ENCODE data around the gene CTIF. TPM values are rescaled to one million over a fixed set of nuclear protein-coding genes. Genes with fewer than 3 reads are reported as not detected.
"Not testable (repeated sequence)": the region's sequence is repeated elsewhere in the genome, so short reads cannot be mapped to it uniquely, and the experiment has no call there.

CTIF gene
- total RNA-seq, 1 donor from 2014 or later, result 84.3 TPM

DNA sequence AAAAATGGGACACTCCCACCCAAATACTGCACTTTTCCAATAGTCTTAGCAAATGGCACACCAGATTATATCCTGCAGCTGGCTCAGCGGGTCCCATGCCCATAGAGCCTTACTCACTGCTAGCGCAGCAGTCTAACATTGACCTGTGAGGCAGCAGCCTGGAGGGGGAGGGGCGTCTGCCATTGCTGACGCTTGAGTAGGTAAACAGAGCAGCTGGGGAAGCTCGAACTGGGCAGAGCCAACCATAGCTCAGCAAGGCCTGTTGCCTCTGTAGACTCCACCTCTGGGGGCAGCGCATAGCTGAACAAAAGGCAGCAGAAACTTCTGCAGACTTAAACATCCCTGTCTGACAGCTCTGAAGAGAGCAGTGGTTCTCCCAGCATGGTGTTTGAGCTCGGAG lies 110.4 kb downstream of the CTIF start:
- DNase-seq (ENCODE audit: low spot score), result peak; percentile 38
- intact Hi-C loops (cut with DNase I), result no loop called here

DNA sequence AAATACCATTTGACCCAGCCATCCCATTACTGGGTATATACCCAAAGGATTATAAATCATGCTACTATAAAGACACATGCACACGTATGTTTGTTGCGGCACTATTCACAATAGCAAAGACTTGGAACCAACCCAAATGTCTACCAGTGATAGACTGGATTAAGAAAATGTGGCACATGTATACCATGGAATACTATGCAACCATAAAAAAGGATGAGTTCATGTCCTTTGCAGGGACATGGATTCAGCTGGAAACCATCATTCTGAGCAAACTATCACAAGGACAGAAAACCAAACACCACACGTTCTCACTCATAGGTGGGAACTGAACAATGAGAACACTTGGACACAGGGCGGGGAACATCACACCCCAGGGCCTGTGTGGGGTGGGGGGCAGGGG lies 115.8 kb downstream of the CTIF start:
- intact Hi-C loops (cut with DNase I); DNase-seq (ENCODE audit: low spot score): not testable (repeated sequence)

GRCh38 chr18:48655508-48655907 lies 116.7 kb downstream of the CTIF start:
- DNase-seq (ENCODE audit: low spot score), result peak; percentile 33
- intact Hi-C loops (cut with DNase I), result no loop called here

DNA sequence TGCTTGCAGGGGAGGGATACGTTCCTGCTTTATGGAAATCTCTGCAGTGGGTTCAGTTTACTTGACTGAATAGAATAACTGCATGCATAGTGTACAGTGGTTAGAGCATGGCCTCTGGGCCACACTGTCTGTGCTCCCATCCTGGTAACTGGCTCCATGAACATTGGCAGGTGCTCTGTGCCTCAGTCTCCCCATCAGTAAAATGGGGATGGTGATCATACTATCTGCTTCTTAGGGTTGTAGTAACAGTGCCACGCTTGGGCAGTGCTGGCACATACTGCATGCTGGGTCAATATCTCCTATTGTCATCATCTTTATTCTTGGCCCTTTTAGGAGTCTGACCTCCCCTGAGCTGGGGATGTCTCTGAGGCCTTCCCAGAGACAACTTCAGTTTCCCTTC lies 117.3 kb downstream of the CTIF start:
- intact Hi-C loops (cut with DNase I), result no loop called here
- peak; percentile 19 for DNase-seq (ENCODE audit: low spot score)

DNA sequence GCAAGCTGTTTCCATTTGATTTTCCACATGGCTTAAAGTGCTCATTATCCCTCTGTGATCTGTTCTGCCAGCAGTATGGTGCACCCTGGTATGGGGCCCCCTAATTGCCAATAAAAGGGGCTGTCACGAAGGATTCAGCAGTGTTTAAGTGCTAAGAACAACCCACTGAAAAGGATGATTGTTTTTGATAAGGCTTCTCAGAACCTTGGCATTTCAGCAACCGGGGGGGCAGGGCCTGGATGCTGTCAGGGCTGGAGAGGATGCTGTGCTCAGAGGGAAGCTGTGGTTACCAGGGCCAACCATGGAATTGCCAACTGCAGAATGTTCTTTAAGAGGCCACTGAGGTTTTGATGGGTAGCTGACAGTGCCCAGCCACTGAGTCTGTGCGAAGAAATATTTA lies 117.8 kb downstream of the CTIF start:
- DNase-seq (ENCODE audit: low spot score), result peak; percentile 57
- intact Hi-C loops (cut with DNase I), result no loop called here

DNA sequence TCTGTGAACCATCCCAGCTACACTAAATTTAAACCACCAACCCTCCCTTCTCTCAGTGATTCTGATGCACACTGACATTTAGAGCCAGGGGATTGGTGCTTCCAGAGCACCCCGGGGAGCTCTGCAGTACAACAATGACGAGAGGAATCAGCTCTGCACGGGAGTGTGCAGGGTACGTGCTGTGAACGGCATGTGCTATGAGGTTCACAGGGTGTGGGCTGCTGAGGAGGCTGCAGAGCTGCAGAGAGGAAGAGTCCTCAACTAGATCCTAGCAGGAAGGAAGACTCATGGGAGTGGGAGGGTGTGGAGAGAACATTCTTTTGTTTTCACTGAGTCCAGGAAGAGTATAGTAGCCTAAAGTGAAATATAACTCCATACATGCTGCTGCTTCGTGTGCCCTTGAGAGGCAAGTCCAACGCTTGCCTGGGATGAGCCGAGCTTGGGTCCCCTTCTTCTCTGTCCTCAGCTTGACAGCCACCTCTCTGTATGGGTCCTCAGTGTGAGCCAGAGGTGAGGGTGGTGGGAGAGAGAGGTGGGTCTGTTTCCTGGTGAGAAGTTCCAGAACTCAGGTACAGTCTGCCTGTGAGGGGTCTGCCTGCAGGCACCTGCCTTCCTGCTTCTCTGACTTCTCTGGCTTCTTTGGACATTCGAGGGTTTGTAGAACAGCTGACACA lies 118.8 kb downstream of the CTIF start:
- DNase-seq (ENCODE audit: low spot score), result peak; percentile 69
- intact Hi-C loops (cut with DNase I), result no loop called here

GRCh38 chr18:48658721-48659120 lies 119.9 kb downstream of the CTIF start:
- intact Hi-C loops (cut with DNase I), result no loop called here
- DNase-seq (ENCODE audit: low spot score), result peak; percentile 17

DNA sequence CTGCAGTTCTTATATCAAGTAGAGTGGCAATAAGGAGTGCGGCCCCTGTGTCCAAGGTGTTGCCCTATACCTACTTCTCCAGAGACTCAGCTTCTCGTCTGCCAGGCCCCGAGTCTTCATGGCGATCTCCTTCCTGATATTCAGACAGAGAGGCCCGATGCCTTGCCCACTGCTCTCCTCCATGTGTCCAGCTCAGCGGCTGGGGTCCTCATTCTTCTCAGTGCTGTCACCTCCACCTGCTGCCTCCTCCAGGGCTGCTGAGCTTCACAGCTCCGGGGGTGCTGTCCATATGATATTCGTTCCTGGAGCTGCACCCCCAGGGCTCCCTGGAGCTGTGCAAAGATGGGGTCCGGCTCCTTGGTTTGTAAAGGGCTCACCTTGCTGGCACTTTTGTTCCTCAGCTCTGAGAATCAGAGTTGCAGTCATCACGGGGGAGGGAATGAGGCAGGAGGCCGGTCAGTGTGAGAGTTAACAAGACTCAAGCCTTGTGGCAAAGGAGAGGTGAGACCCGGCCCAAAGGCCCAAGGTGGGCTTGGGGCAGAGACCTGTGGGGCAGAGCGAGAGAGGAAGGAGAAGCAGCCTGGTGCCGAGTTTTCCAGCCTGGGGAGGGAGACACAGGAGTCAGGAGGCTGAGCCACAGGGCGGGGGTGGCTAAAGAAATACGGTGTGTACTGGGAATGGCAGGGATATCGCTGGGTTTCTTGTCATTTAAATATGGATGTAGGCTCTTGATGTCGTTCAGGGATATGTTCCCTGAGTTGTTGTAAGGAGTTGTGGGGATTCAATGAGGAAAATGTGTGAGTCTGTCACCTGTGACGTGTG lies 120.6 kb downstream of the CTIF start:
- peak; percentile 53 for DNase-seq (ENCODE audit: low spot score)
- intact Hi-C loops (cut with DNase I), result loop anchor here (5.0 to 10.0 kb wide), 2 partner anchors 117 to 625 kb away; no protein-coding TSS in a partner anchor

GRCh38 chr18:48660346-48661228 lies 121.8 kb downstream of the CTIF start:
- intact Hi-C loops (cut with DNase I), result loop anchor here (5.0 to 10.0 kb wide), 2 partner anchors 118 to 626 kb away; no protein-coding TSS in a partner anchor
- DNase-seq (ENCODE audit: low spot score), result peak; percentile 58

GRCh38 chr18:48661421-48661820 lies 122.6 kb downstream of the CTIF start:
- intact Hi-C loops (cut with DNase I), result loop anchor here (5.0 to 10.0 kb wide), 2 partner anchors 119 to 627 kb away; no protein-coding TSS in a partner anchor

DNA sequence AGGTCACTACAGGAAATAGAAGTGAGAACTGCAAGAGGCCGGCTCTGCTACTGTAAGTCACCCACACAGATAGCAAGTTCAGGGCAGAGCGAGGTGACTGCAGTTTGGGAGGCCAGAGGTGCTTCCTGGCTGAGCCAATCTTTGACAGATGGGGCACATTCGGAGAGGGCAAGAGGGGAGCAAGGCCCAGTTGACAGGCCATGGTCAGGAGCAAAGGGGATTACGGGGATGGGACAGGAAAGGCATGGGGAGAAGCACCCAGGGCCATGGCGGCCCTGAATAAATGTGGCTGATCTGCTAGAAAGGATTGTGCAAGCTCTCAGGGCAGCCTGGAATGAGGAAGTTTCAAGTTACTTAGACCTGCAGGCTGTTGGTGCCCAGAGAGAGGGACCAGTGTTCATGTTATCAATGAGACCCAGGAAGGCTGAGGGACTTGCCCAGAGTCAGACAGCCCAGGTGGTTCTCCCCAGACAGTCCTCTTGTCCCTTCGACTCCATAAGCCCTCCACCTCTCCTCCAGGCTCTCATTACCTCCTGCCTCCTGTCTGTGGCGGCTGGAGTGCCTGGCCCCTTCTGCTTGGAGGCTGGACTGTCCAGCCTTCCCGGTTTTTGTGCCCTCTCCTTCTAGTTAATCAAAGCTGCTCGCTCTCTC lies 123.3 kb downstream of the CTIF start:
- peak; percentile 75 for DNase-seq (ENCODE audit: low spot score)
- intact Hi-C loops (cut with DNase I), result loop anchor here (5.0 to 10.0 kb wide), 2 partner anchors 120 to 627 kb away; no protein-coding TSS in a partner anchor

More at GRCh38 chr18:48661421-48661820, 122.6 kb downstream of the CTIF start:
- peak; percentile 38 for DNase-seq (ENCODE audit: low spot score)

GRCh38 chr18:48663096-48663930 lies 124.5 kb downstream of the CTIF start:
- intact Hi-C loops (cut with DNase I), result loop anchor here (5.0 to 10.0 kb wide), 2 partner anchors 121 to 629 kb away; no protein-coding TSS in a partner anchor
- peak; percentile 38 for DNase-seq (ENCODE audit: low spot score)

DNA sequence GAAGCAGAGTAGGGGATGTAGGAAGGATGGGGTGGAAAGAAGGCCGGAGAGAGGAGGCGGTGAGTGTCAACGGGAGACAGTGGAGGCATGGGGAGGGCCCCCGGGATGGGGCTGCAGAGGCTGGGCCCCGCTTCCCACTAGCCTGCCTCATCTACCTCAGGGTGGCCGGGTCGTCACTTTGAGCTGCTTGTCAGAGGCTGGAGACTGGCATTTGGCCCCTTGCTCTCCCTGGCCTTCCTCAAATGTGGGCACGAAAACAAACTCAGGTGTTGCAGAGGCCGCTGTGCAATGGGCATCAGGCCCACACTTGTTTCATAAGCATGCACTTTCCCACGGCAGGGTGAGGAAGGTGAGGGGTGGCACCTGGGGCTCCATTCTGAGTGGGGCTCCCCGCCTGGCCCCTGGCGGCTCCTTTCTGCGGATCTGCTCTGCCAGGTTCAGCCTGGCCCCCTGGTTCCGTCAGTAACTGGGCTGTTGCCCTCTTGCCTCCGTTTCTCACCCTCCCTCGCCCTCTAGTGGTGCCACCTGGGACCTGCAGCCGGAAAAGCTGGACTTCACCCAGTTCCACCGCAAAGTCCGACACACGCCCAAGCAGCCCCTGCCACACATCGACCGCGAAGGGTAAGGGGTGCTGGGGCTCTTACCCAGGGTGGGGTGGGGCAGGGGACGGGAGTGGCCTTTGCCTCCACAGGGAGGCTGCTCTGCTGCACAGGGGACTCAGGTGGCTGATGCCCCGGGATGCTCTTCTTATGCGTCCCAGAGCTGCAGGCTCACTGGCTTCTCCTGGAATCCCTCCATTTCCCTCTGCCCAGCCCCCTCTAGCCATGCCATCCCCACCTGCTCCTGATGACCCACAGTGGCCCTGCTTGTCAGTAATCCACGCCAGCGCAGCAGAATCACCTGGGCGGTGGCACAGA lies 125.4 kb downstream of the CTIF start:
- DNase-seq (ENCODE audit: low spot score), result peak; percentile 86
- intact Hi-C loops (cut with DNase I), result loop anchor here (1.0 to 10.0 kb wide), 3 partner anchors 122 to 629 kb away; no protein-coding TSS in a partner anchor

- no peak for DNase-seq (ENCODE audit: low spot score)
- intact Hi-C loops (cut with DNase I), result loop anchor here (10.0 kb wide), 1 partner anchor 631 kb away; no protein-coding TSS in a partner anchor
Measured at GRCh38 chr18:48665654-48666053, 126.8 kb downstream of the CTIF start.

DNA sequence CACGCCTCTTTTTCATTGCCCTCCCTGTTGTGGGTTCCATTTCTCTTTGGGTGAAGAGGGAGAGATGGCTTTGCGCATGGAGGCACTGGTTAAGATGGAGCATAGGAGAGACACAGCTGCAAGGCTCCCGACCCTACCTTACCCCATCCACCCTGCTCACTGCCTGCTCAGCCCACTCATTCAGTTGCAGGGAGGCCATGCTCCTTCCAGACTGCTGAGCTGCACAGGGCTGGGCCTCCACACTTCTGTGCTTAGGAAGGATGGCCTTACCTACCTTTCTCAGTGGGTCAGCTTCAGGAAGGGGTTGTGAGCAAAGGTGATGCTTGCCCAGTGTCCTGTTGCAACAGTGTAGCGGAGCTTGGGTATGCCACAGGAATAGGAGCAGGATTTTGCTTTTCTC lies 127.8 kb downstream of the CTIF start:
- peak; percentile 33 for DNase-seq (ENCODE audit: low spot score)
- intact Hi-C loops (cut with DNase I), result loop anchor here (10.0 kb wide), 1 partner anchor 632 kb away; no protein-coding TSS in a partner anchor

DNA sequence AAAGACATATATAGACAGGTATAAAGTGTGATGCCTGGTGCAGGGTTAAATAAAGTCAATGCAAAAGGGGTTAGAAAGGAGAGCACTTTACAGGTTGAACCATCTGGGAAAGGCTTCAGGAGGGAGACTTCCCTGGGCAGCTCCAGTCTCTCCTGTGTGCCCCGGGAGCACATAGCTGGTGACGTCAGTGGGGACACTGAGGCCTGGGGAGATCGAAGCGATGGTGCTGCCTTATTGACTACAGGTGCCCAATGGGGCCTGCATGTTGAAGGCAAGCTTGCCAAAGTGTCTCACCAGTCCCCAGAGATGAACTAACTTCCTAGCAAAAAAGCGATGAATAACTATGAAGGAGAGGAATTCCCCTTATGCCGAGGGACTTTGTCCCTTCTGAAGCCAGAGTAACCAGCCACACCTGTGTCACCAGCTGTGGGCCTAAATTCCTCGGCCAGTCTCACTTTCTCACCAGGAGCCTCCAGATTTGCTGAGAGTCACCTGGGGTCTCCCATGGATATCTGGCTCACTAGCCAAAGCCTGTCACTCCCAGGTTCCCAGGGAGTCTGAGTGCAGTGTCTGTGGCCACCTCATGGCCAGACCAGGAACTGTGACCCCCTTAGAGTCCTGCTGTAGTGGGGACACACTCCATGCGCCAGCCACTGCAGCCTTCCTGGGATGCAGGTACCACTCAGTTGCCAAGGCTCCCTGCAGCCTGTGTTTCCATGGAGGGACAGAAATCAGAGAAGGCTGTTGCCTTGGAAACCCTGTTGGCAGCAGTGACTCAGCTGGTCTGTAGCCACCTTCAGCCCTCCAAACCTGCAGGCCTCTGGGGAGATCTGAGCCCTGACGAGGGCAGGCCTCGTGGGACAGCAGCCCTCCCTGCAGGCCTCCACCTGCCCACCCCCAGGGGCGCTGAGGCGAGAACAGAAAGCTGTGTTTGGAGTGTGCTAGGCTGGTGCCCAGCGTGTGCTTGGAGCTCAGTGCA lies 128.7 kb downstream of the CTIF start:
- DNase-seq (ENCODE audit: low spot score), result peak; percentile 68
- intact Hi-C loops (cut with DNase I), result loop anchor here (10.0 kb wide), 1 partner anchor 633 kb away; no protein-coding TSS in a partner anchor

All from cardiac septum (tissue), 1 donor.